NCI-H2227 (cell line): ENCODE data around the gene KLHL28.

Experiments used
- DNase-seq: peaks from one replicate; lab custom pipeline; 2025; ENCODE audit not compliant: unreplicated experiment; lab: John Stamatoyannopoulos, UW

Gene KLHL28

DNA sequence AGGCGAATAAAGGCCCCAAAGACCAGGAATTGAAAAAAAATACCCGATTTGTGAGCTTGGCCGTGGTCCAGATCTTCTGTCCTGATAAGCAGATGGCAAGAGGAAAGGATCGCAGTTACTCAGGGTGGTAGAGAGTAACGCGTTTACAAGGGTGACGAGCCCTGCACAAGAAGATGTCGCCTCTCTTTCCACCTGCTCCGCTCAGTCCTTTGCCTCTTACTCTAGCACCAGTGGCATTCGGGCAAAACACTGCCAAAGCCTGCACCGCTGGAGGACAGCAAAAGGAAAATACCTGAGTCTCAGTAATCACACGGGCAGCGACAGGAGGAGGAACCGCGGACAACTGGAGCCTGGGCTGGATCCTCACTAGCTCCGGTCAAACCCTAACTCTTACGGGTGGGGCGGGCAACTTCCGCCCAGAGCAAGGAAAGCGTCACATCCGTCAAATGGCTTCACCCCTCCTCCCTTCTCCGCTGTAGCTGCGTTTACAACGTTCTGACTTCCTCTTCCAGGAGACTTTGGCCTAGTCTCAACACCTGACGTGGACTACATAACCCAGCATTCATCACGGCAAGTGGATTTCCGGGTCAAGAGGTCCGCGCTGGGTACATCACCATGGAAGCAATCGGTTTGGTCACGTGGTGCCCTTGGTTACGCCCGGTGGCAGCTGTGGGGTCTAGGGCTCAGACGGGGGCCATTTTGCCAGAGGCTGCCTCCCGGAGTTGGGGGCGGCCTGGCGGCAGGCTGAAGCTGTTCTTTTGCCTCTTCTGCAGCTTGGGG lies at the start of gene KLHL28, which contains the start of gene TOGARAM1:
TSS of gene KLHL28 (minus strand) at position 394 of the 780 bp plus-strand sequence. CDS start 16,019 bp downstream, outside the sequence.
TSS of gene TOGARAM1 (plus strand) at position 637 of the 780 bp plus-strand sequence. CDS start 232 bp downstream, outside the sequence.
- DNase-seq: peak; percentile 99

GRCh38 chr14:45003924-45004323 lies 42.2 kb upstream of the KLHL28 start:
- no peak for DNase-seq

DNA sequence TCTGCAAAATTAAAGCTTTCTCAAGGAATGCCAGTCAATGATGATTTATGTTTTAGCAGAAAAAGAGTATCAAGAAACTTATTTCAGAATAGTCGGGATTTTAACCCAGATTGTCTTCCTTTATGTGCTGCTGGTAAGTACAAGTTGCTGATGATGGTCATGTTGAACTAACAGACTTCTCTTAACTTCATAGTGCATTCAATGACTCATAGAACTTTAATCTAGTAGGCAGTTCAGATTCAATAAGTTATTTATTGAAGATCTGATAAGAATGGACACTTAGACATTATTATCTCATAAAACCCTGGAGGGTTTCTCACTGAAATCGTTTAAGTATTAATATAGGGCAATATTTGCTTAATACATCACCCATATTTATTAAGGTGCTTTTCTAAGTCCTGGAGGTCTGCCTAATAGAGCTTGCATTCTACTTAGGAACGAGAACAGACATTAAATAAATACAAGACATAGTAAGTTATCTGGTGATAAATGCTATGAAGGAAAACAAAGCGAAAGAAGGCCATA lies 34.1 kb upstream of the KLHL28 start:
- DNase-seq: no peak

- no peak for DNase-seq
Observed at GRCh38 chr14:44995196-44995595, 33.4 kb upstream of the KLHL28 start.

- no peak for DNase-seq
Observed at GRCh38 chr14:44990533-44990932, 28.8 kb upstream of the KLHL28 start.

- DNase-seq: no peak
Observed at GRCh38 chr14:44989497-44990440, 28.0 kb upstream of the KLHL28 start.

- DNase-seq: peak; percentile 5
Observed at GRCh38 chr14:44988694-44989093, 26.9 kb upstream of the KLHL28 start.

GRCh38 chr14:44982594-44982993 lies 20.8 kb upstream of the KLHL28 start:
- DNase-seq: no peak

DNA sequence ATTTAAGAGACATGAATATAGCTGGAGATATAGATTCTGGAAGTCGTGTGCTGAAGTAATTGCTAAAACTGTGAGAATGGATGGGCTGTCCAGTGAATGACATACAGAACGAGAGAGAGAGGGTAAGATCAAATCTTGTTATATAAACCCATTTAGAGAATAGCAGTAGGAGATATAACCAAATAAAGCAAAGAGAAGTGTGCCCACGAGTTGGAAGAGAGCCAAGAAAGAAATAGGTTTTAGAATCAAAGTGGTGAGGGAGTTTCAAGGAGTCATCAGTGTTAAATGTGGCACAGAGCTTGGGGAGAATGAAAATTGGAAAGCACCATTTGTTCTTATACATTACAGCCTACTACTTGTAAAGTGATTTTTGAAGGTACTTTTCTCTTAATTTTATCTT lies 19.5 kb upstream of the KLHL28 start:
- DNase-seq: peak; percentile 32

DNA sequence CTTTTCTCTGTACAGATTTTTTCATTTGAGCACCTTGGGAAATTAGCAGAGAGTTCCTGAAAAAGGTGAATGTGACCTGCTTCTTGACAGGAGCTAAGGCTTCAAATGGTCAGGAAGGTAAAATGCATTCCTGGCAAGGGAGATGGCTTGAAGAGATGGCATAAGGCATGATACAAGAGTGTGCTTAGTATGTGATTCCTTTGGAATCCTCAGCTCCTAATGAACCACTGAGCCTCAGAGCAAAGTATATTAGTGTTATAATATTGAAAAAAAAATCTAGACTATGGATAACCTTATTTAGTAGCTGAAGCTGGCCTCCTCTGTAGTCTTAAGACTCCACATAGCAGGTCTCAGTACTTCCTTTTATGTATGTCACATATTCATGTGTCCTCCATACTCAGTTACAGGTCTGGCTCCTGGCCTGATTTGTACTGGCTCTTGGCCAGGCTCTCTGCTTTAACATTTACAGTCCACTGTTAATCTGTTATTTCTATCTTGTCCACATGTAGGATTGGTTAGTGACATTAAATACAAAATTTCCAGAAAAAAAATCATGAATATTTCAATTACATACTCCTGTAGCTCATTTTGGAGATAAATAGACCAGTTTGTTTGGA lies 18.1 kb upstream of the KLHL28 start:
- DNase-seq: no peak

- DNase-seq: no peak
Observed at GRCh38 chr14:44979273-44979672, 17.5 kb upstream of the KLHL28 start.

DNA sequence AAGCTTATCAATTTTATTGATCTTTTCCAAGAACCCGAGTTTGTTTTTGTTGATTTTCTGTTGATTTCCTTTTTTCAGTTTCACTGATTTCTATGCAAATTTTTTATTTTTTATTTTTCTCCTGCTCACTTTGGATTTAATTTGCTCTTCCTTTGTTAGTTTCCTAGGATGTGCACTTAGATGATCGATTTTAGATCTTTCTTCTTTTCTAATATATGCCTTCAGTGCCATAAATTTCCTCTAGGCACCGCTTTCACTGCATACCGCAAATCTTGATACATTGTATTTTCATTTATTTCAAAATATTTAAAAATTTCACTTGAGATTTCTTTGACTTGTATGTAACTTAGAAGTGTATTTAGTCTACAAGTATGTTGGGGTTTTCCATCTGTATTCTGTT lies 9.7 kb upstream of the KLHL28 start:
- no peak for DNase-seq

GRCh38 chr14:44970907-44971306 lies 9.2 kb upstream of the KLHL28 start:
- DNase-seq: no peak

DNA sequence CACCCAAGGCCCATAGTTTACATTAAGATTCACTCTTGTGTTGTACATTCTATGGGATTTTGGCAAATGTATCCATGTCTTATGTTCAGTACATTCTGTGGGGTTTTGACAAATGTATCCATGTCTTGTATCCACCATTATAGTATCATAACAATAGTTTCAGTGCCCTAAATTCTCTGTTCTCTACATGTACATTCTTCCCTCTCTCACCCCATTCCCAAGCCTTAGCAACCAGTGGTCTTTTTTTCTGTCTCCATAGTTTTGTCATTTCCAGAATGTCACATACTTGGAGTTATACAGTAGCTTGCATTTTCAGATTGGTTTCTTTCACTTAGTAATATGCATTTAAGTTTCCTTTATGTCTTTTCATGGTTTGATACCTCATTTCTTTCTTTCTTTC lies 7.0 kb upstream of the KLHL28 start:
- no peak for DNase-seq

DNA sequence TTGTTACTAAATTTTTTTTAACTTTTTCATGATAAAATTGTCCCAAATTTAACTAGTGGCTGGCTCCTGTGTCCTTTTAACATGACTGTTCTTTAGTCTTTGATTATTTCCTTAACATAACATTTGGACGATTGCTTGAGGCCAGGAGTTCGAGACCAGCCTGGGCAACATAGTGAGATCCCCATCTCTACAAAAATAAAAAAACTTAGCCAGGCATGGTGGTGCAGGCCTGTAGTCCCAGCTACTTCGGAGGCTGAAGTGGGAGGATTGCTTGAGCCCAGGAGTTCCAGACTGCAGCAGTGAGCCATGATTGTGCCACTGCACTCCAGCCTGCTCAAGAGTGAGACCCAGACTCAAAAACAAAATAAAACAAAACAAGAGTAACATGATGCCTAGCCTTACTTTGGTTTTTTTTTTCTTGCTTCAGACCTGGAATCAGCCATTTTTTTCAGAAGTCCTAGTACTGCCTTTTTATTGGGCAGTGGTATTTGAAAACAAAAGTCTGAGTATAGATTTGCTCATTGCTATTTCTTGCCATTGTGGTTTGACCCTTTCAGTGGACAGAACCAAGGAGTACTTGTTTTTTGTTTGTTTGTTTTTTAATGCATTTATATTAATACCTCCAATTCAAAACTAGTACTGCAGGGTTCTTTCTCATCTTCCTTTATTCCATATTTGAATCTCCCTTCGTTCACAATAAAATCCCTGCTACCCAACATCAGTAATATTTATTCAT lies 5.0 kb upstream of the KLHL28 start:
- DNase-seq: no peak

DNA sequence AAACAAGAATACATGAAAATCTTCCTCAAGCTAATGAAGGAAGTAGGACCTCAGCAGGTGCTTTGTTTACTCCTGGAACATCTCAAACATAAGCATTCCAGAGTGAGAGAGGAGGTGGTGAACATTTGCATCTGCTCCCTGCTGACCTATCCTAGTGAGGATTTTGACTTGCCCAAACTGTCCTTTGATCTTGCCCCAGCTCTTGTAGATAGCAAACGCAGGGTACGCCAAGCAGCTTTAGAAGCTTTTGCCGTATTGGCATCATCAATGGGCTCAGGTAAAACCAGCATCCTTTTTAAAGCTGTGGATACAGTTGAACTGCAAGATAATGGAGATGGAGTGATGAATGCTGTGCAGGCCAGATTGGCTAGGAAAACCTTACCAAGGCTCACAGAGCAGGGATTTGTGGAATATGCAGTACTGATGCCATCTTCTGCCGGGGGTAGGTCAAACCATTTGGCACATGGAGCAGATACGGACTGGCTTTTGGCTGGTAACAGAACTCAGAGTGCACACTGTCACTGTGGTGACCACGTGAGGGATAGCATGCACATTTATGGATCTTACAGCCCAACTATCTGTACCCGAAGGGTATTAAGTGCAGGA lies 2.1 kb upstream of the KLHL28 start:
- no peak for DNase-seq

- DNase-seq: peak; percentile 23
Observed at GRCh38 chr14:44963044-44963528, 1.3 kb upstream of the KLHL28 start.

GRCh38 chr14:44962334-44963043 lies 742 bp upstream of the KLHL28 start:
- peak; percentile 79 for DNase-seq

DNA sequence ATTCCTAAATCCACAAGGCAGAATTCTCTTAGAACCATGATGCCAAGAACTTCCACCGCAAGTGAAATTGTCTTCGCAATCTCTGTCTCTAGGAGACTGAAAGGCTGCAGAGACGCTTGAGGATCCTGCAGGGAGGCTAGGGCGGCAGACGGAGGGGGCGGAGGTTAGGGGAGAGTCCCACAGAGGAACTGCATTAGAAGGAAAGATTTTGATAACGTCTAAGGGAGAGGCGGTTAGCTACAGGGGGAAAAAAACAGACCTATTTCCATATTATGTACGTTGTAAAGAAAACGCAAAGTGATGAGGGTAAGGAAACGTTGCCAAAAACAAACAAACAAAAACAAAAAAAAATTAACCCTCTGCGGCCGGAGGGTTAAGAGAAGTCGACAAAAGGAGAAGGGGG lies 595 bp downstream of the KLHL28 start:
- peak; percentile 54 for DNase-seq
